Neural cell (in vitro differentiated cells): ENCODE measurements around the gene SMPDL3A. TPM values are rescaled to one million over a fixed set of nuclear protein-coding genes. Genes with fewer than 3 reads are reported as not detected.
A peak's percentile ranks its signal among the peaks of the same experiment; 100 is the strongest.

Experiments used
- H2AFZ ChIP-seq: fragments of 200-600, 300-800 bp; sonication (generic), shearing (Covaris generic); 2 replicates; pipeline ENCODE4 v1.6.0; 2014; ENCODE audit warnings: low read depth, mild to moderate bottlenecking, antibody characterized with exemption, low read length, moderate library complexity
- H3F3A ChIP-seq: fragments of 200-600 bp; shearing (Covaris generic); 2 replicates; pipeline ENCODE4 v1.6.1; 2016; ENCODE audit warnings: mild to moderate bottlenecking, moderate library complexity, mixed read lengths, antibody characterized with exemption, low read length; ENCODE audit not compliant: insufficient read depth, poor library complexity, severe bottlenecking
- H3K27ac ChIP-seq: fragments of 200-600, 300-800 bp; sonication (generic), shearing (Covaris generic); 2 replicates; pipeline ENCODE4 v1.5.1; 2014; ENCODE audit warnings: mild to moderate bottlenecking, low read length, moderate library complexity
- H3K27me3 ChIP-seq: fragments of 300-800, 200-600 bp; sonication (generic), shearing (Covaris generic); 2 replicates; pipeline ENCODE4 v1.6.0; 2014; ENCODE audit warnings: mild to moderate bottlenecking, low read depth, low read length, moderate library complexity; ENCODE audit not compliant: insufficient read depth
- H3K36me3 ChIP-seq: fragments of 300-800, 200-600 bp; sonication (generic), shearing (Covaris generic); 2 replicates; pipeline ENCODE4 v1.5.1; 2014; ENCODE audit warnings: mild to moderate bottlenecking, antibody characterized with exemption, low read length, moderate library complexity; ENCODE audit not compliant: insufficient read depth
- H3K4me2 ChIP-seq: fragments of 300-800, 200-600 bp; sonication (generic), shearing (Covaris generic); 2 replicates; pipeline ENCODE4 v1.6.0; 2014; ENCODE audit warnings: mild to moderate bottlenecking, low read length
- H3K4me3 ChIP-seq: fragments of 300-800, 200-600 bp; sonication (generic), shearing (Covaris generic); 2 replicates; pipeline ENCODE4 v1.5.1; 2014; ENCODE audit warnings: mild to moderate bottlenecking, low read length, moderate library complexity
- H3K79me2 ChIP-seq: fragments of 200-600 bp; shearing (Covaris generic); replicated peaks from 2 replicates; pipeline ENCODE4 v1.6.0; 2014; ENCODE audit warnings: mild to moderate bottlenecking, low read length, moderate library complexity; ENCODE audit not compliant: insufficient read depth
- H3K9ac ChIP-seq: fragments of 300-800, 200-600 bp; sonication (generic), shearing (Covaris generic); 2 replicates; pipeline ENCODE4 v1.6.1; 2016; ENCODE audit warnings: mild to moderate bottlenecking, low read length, mixed read lengths
- H3K9me2 ChIP-seq: fragments of 200-600 bp; shearing (Covaris generic); 2 replicates; pipeline ENCODE4 v1.6.1; 2016; ENCODE audit warnings: mild to moderate bottlenecking, low read length, mixed read lengths; ENCODE audit not compliant: insufficient read depth
- H3K9me3 ChIP-seq: fragments of 200-600, 300-800 bp; sonication (generic), shearing (Covaris generic); 2 replicates; pipeline ENCODE4 v1.6.1; 2016; ENCODE audit warnings: mild to moderate bottlenecking, mixed run types, low read length, moderate library complexity, mixed read lengths
- H4K20me1 ChIP-seq: fragments of 200-600 bp; shearing (Covaris generic); 2 replicates; pipeline ENCODE4 v1.6.1; 2016; ENCODE audit warnings: mild to moderate bottlenecking, mixed run types; ENCODE audit not compliant: insufficient read depth
- CTCF ChIP-seq: fragments of 450-650 bp; IDR thresholded peaks from 2 replicates; pipeline ENCODE4 v1.5.1; 2014; ENCODE audit warnings: antibody characterized with exemption, mild to moderate bottlenecking, moderate library complexity; ENCODE audit not compliant: poor library complexity, severe bottlenecking
- EP300 ChIP-seq: fragments of 450-650 bp; conservative IDR thresholded peaks from 2 replicates; pipeline ENCODE4 v1.6.1; 2014; ENCODE audit warnings: antibody characterized with exemption, mild to moderate bottlenecking, moderate library complexity; ENCODE audit not compliant: poor library complexity, severe bottlenecking
- EZH2 ChIP-seq: fragments of 200-600, 300-800 bp; shearing (Covaris generic), sonication (generic); IDR thresholded peaks from 2 replicates; pipeline ENCODE4 v1.6.1; 2014; ENCODE audit warnings: antibody characterized with exemption, low read length, borderline replicate concordance, mild to moderate bottlenecking; ENCODE audit not compliant: insufficient read depth, poor library complexity, severe bottlenecking
- MXI1 ChIP-seq: fragments of 450-650 bp; conservative IDR thresholded peaks from 2 replicates; pipeline ENCODE4 v1.6.1; 2014; ENCODE audit warnings: antibody characterized with exemption, mild to moderate bottlenecking; ENCODE audit not compliant: poor library complexity, severe bottlenecking
- POLR2AphosphoS5 ChIP-seq: IDR thresholded peaks from 2 replicates; pipeline ENCODE4 v1.6.1; 2012
- RAD21 ChIP-seq: fragments of 450-650 bp; conservative IDR thresholded peaks from 2 replicates; pipeline ENCODE4 v1.6.1; 2014; ENCODE audit warnings: antibody characterized with exemption, mild to moderate bottlenecking, moderate library complexity
- REST ChIP-seq: IDR thresholded peaks from 2 replicates; pipeline ENCODE4 v1.6.1; 2012; ENCODE audit warnings: borderline replicate concordance
- SMC3 ChIP-seq: fragments of 450-650 bp; conservative IDR thresholded peaks from 2 replicates; pipeline ENCODE4 v1.6.1; 2014; ENCODE audit warnings: antibody characterized with exemption, mild to moderate bottlenecking, moderate library complexity; ENCODE audit not compliant: poor library complexity
- TAF1 ChIP-seq: IDR thresholded peaks from 2 replicates; pipeline ENCODE4 v1.6.1; 2012; ENCODE audit warnings: low read depth
- polyA plus RNA-seq: library from polyadenylated mRNA; depleted of rRNA; stranded (reverse); fragments of >200 nt; gene quantifications from 2 replicates; pipeline ENCODE4 v1.2.3, GENCODE V29; 2014

The SMPDL3A gene
- polyA plus RNA-seq, 1 donor from 2014 or later, result 8.2 TPM

GRCh38 chr6:122778302-122778701, 10.8 kb upstream of the SMPDL3A start:
- Histone ChIP-seq H3K9ac (no peak overlapping the region), H3K27me3 (no peaks in the 10 kb centered on the region), H4K20me1 (no peaks in the 10 kb centered on the region), H3K79me2 (peaks cover 13% of the 10 kb centered on the region), H3F3A (no peaks in the 10 kb centered on the region), H2AFZ (no peak overlapping the region), H3K36me3 (no peaks in the 10 kb centered on the region), H3K9me3 (no peaks in the 10 kb centered on the region), H3K9me2 (no peaks in the 10 kb centered on the region), H3K27ac (no peak overlapping the region), H3K4me3 (no peak overlapping the region), H3K4me2 (no peak overlapping the region)
- no peak for TF ChIP-seq MXI1
- no peak for TF ChIP-seq SMC3
- no peak for TF ChIP-seq EP300
- TF ChIP-seq CTCF, result no peak
- no peak for TF ChIP-seq TAF1
- no peak for TF ChIP-seq RAD21
- TF ChIP-seq POLR2AphosphoS5, result no peak
- TF ChIP-seq EZH2, result no peak
- TF ChIP-seq REST, result no peak

GRCh38 chr6:122778985-122779661, 9.9 kb upstream of the SMPDL3A start:
- H3K79me2 ChIP-seq, result peaks cover 13% of the 10 kb centered on the region
- H3K27ac ChIP-seq, result peak overlapping the region; percentile 4
- no peaks in the 10 kb centered on the region for H3K36me3 ChIP-seq
- no peaks in the 10 kb centered on the region for H3K27me3 ChIP-seq
- H3F3A ChIP-seq, result no peaks in the 10 kb centered on the region
- no peaks in the 10 kb centered on the region for H4K20me1 ChIP-seq
- peak overlapping the region; percentile 54 for H3K4me3 ChIP-seq
- peak overlapping the region; percentile 11 for H2AFZ ChIP-seq
- no peak for TF ChIP-seq TAF1
- no peak for TF ChIP-seq CTCF
- TF ChIP-seq RAD21, result no peak
- no peak for TF ChIP-seq MXI1
- no peak for TF ChIP-seq EP300
- TF ChIP-seq EZH2, result no peak
- no peak for TF ChIP-seq REST
- no peak for TF ChIP-seq SMC3
- TF ChIP-seq POLR2AphosphoS5, result no peak
- H3K9ac ChIP-seq, result peak overlapping the region; percentile 29
- no peaks in the 10 kb centered on the region for H3K9me3 ChIP-seq
- H3K4me2 ChIP-seq, result peak overlapping the region; percentile 8
- H3K9me2 ChIP-seq, result no peaks in the 10 kb centered on the region
